GM21825 (cell line): ENCODE results near the gene PDIA5.

ENCODE experiments used
- ATAC-seq: cut with Tn5 transposase; IDR thresholded peaks from one replicate; pipeline ENCODE4 v1.9.1; 2021; ENCODE audit warnings: mild to moderate bottlenecking, moderate library complexity; ENCODE audit not compliant: unreplicated experiment

PDIA5 gene

GRCh38 chr3:123039178-123039577 lies 27.6 kb upstream of the PDIA5 start:
- ATAC-seq, result no peak

GRCh38 chr3:123042413-123042812 lies 24.4 kb upstream of the PDIA5 start:
- no peak for ATAC-seq

GRCh38 chr3:123044981-123045763 lies 21.7 kb upstream of the PDIA5 start:
- no peak for ATAC-seq

- no peak for ATAC-seq
These were observed 20.4 kb upstream of the PDIA5 start for GRCh38 chr3:123046262-123047061.

GRCh38 chr3:123047062-123047319 lies 19.8 kb upstream of the PDIA5 start:
- no peak for ATAC-seq

- ATAC-seq, result no peak
These were observed 18.2 kb upstream of the PDIA5 start for GRCh38 chr3:123048480-123049237.

GRCh38 chr3:123050666-123051065 lies 16.2 kb upstream of the PDIA5 start:
- ATAC-seq, result no peak

- no peak for ATAC-seq
These were observed 13.7 kb upstream of the PDIA5 start for GRCh38 chr3:123053107-123053506.

GRCh38 chr3:123054109-123054778 lies 12.6 kb upstream of the PDIA5 start:
- no peak for ATAC-seq

- ATAC-seq, result no peak
These were observed 11.9 kb upstream of the PDIA5 start for GRCh38 chr3:123054931-123055330.

- no peak for ATAC-seq
These were observed 11.5 kb upstream of the PDIA5 start for GRCh38 chr3:123055352-123055751.

- ATAC-seq, result no peak
These were observed 8.3 kb upstream of the PDIA5 start for GRCh38 chr3:123058505-123058904.

- no peak for ATAC-seq
These were observed 6.8 kb upstream of the PDIA5 start for GRCh38 chr3:123060054-123060453.

- ATAC-seq, result no peak
These were observed 5.0 kb upstream of the PDIA5 start for GRCh38 chr3:123061856-123062255.

GRCh38 chr3:123063034-123063433 lies 3.8 kb upstream of the PDIA5 start:
- no peak for ATAC-seq

GRCh38 chr3:123064506-123064905 lies 2.3 kb upstream of the PDIA5 start:
- no peak for ATAC-seq

GRCh38 chr3:123064914-123065313 lies 1.9 kb upstream of the PDIA5 start:
- ATAC-seq, result no peak

GRCh38 chr3:123066599-123066895 lies 278 bp upstream of the PDIA5 start:
- ATAC-seq, result no peak

GRCh38 chr3:123067689-123068600 lies 1.1 kb downstream of the PDIA5 start:
- ATAC-seq, result no peak

GRCh38 chr3:123068601-123069381 lies 2.0 kb downstream of the PDIA5 start:
- ATAC-seq, result no peak
